Measurements from ENCODE around the gene VANGL1. TPM values are rescaled to one million over a fixed set of nuclear protein-coding genes. Genes with fewer than 3 reads are reported as not detected.

Gene VANGL1
- total RNA-seq, 3 donors from 2014 or later = 15.6 to 21.7 (median 17.9) TPM

DNA sequence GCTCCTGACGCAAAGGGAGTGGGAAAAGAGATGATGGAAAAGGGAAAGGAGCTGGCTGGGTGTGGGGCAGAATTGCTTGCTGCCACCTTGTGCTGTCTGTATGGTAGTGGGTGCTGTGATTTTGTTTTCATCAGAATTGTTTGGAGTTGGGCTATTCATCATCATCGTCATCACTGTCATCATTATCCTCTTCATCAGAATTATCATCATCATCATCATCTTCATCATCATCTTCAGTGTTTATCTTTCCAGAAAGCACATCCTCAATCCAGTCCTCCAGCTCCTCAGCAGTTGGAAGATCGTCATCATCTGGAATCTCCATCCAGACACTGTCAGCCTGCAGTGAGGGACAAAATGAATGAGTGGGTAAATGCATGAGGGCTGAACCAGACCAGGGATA, 59.3 kb downstream of the VANGL1 start:
- intact Hi-C loops (cut with DNase I, micrococcal nuclease) = loop anchor here (10.0 kb wide), 2 partner anchors 86 to 96 kb away; no protein-coding TSS in a partner anchor
- Histone ChIP-seq H3K4me3 (no peak overlapping the region), H3K9me3 (no peaks in the 10 kb centered on the region), H3K36me3 (ENCODE audit: low read depth) (no peaks in the 10 kb centered on the region), H3K4me1 (ENCODE audit: low read depth) (no peaks in the 10 kb centered on the region)
- TF ChIP-seq, protein P1, sequence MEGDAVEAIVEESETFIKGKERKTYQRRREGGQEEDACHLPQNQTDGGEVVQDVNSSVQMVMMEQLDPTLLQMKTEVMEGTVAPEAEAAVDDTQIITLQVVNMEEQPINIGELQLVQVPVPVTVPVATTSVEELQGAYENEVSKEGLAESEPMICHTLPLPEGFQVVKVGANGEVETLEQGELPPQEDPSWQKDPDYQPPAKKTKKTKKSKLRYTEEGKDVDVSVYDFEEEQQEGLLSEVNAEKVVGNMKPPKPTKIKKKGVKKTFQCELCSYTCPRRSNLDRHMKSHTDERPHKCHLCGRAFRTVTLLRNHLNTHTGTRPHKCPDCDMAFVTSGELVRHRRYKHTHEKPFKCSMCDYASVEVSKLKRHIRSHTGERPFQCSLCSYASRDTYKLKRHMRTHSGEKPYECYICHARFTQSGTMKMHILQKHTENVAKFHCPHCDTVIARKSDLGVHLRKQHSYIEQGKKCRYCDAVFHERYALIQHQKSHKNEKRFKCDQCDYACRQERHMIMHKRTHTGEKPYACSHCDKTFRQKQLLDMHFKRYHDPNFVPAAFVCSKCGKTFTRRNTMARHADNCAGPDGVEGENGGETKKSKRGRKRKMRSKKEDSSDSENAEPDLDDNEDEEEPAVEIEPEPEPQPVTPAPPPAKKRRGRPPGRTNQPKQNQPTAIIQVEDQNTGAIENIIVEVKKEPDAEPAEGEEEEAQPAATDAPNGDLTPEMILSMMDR (IDR thresholded peaks at IDR 0.05) = no peak
- DNase-seq (no peak), ATAC-seq (no peak)

DNA sequence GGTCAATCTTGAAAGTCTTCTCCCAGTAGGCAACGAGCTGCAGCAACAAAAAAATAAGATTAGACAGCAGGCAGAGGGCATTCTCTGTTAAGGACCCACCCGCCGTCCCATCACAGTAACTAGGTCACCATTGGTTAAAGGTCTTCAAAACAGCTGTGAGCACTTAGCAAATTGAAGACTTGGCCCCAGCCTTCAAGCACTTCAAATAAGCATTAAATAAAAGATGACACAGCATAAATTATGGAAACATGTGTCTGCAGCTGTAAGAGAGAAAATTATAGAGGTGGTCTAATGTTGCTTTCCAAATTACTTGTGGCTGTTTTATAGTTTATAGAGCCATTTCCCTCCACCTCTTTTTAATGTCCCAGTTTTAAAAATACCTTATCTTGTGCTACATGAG, 61.2 kb downstream of the VANGL1 start:
- H3K36me3 ChIP-seq (ENCODE audit: low read depth) = no peaks in the 10 kb centered on the region
- TF ChIP-seq, protein P1 (IDR thresholded peaks at IDR 0.05) = no peak
- no peaks in the 10 kb centered on the region for H3K4me1 ChIP-seq (ENCODE audit: low read depth)
- no peak for ATAC-seq
- intact Hi-C loops (cut with DNase I, micrococcal nuclease) = loop anchor here (10.0 kb wide), 2 partner anchors 88 to 98 kb away; no protein-coding TSS in a partner anchor
- peak in 1 of 3 donors; percentile 20 for DNase-seq
- H3K9me3 ChIP-seq = no peaks in the 10 kb centered on the region
- no peak overlapping the region for H3K4me3 ChIP-seq

DNA sequence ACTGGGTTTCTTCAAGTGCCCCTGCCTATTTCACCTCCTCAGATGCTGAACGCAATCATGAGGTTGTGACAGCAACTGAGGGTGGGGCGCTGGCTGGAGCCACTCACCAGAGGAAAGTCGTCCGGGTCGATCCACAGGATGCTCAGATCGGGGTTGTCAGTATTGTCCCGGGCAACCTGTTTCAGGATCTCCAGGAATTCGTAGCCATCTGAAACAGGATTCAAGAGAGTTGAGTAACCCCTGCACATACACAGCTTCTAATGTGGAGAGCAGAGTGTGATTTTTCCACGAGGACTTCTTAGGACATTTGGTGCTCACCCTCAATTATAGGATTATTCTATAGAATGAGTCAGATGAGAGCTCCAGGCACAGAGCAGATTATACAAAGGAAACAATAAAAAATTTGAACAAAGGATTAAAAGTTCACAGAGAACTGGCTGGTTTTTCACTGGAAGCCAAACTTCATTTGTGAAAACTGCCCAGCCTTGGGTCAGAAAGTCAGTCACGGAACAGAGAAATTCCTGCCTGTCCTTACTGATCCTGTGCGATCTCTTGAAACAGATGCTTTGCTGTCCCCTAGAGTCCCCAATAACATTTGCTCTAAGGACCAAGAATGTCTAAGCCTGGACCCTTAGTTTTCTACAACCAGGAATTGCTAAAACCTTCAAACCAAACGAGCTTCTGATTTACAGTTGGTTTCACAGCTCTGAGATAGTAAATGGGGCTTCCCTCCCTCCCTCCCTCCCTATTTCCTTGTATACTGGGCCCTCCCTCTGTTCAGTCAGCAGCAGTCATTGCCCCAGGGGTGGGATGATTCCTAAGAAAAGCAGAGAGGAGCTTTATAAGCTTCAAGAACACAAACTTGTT, 63.5 kb downstream of the VANGL1 start:
- intact Hi-C loops (cut with DNase I, micrococcal nuclease) = loop anchor here (10.0 kb wide), 2 partner anchors 91 to 101 kb away; no protein-coding TSS in a partner anchor
- ATAC-seq = peak; percentile 45
- no peaks in the 10 kb centered on the region for H3K36me3 ChIP-seq (ENCODE audit: low read depth)
- no peaks in the 10 kb centered on the region for H3K9me3 ChIP-seq
- TF ChIP-seq, protein P1 (IDR thresholded peaks at IDR 0.05) = no peak
- H3K4me1 ChIP-seq (ENCODE audit: low read depth) = no peaks in the 10 kb centered on the region
- no peak overlapping the region for H3K4me3 ChIP-seq
- DNase-seq = no peak

DNA sequence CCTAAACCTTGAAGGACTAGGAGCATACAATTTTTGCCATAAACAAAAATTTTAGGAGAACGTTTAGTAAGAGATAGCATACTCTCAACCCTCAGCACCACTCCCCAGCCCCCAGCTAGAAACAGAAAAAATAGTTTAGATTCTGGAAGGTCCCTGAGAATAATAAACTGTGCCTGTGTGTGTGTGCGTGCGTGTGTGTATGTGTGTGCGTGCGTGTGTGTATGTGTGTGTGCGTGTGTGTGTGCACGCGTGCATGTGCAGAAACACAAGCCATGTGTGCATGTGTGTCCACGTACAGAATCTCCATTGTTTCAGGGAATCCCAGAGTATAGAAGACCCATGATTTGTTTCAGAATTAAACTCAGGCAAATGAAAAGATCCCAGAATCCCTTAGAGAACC, 64.2 kb downstream of the VANGL1 start:
- no peak for DNase-seq
- intact Hi-C loops (cut with DNase I, micrococcal nuclease) = loop anchor here (10.0 kb wide), 2 partner anchors 91 to 101 kb away; no protein-coding TSS in a partner anchor
- Histone ChIP-seq H3K9me3 (no peaks in the 10 kb centered on the region), H3K4me3 (no peak overlapping the region), H3K36me3 (ENCODE audit: low read depth) (no peaks in the 10 kb centered on the region), H3K4me1 (ENCODE audit: low read depth) (no peaks in the 10 kb centered on the region)
- TF ChIP-seq, protein P1 (IDR thresholded peaks at IDR 0.05) = no peak
- no peak for ATAC-seq

DNA sequence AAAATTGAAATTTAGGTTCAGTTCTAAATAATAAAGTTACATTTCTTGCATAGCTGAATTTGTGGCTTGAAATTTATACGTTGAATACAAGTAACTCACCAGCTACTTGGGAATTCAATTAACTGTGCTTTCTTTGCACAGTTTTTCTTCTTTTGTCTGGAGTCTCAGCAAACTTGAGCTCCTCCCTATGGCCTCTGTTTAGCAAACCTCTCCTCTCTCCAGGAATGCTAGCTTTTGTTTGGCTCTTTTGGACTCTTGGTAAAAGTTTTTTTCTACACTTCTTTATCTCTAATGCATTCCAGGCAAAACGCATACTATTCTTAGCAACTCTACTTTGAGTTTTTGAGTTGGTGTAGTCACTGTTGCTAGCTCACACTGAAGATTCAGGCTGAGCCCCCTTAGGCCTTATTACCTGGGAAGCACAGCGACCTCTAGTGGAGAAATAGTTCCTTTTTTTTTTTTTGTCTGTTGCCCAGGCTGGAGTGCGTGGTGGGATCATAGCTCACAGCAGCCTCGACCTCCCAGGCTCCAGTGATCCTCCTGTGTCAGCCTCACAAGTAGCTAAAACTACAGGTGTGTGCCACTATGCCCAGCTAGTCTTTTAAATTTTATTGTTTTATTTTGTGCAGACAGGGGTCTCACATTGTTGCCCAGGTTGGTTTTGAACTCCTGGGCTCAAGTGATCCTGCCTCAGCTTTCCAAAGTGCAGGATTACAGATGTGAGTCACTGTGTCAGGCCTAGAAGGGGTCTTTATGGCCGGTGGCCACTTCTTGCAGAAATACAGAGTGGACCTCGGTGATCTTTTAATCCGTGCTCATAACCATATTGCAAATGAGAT, 65.0 kb downstream of the VANGL1 start:
- no peaks in the 10 kb centered on the region for H3K4me1 ChIP-seq (ENCODE audit: low read depth)
- intact Hi-C loops (cut with DNase I, micrococcal nuclease) = loop anchor here (10.0 kb wide), 2 partner anchors 92 to 102 kb away; no protein-coding TSS in a partner anchor
- no peak for DNase-seq
- no peaks in the 10 kb centered on the region for H3K9me3 ChIP-seq
- ATAC-seq = peak; percentile 51
- H3K36me3 ChIP-seq (ENCODE audit: low read depth) = no peaks in the 10 kb centered on the region
- no peak overlapping the region for H3K4me3 ChIP-seq
- TF ChIP-seq, protein P1 (IDR thresholded peaks at IDR 0.05) = peak; percentile 38

Data from mucosa of descending colon (tissue), 3 donors.